Keratinocyte (primary cell): ENCODE results near the gene TRMT112. TPM values are rescaled to one million over a fixed set of nuclear protein-coding genes. Genes with fewer than 3 reads are reported as not detected.

Experiments
- DNase-seq: peaks from one replicate; pipeline ENCODE4 v3.0.0-alpha.2; 2011; ENCODE audit warnings: low read depth, missing footprints, low spot score
- FAIRE-seq: peaks from 2 replicates; lab custom pipeline; 2011; peaks lifted over from hg19 to GRCh38; lab: Jason Lieb, UNC
- H2AFZ ChIP-seq: 2 replicates; pipeline ENCODE4 v1.6.0; 2012; ENCODE audit warnings: low read length, control low read depth, inconsistent platforms; ENCODE audit not compliant: control insufficient read depth
- H3K27ac ChIP-seq: 2 replicates; pipeline ENCODE4 v1.5.1; 2011; ENCODE audit warnings: low read length; ENCODE audit not compliant: control insufficient read depth, insufficient read depth
- H3K27me3 ChIP-seq: 3 replicates; pipeline ENCODE4 v1.6.0; 2011; ENCODE audit warnings: low read length; ENCODE audit not compliant: control insufficient read depth, insufficient read depth; ENCODE audit errors: extremely low read depth
- H3K36me3 ChIP-seq, 2 experiments: 2 replicates in 1 of 2; 3 replicates in 1 of 2; pipeline ENCODE4 v1.5.1; 2011; ENCODE audit warnings: low read length in 2 of 2, mild to moderate bottlenecking in 1 of 2; ENCODE audit not compliant: control insufficient read depth in 2 of 2, insufficient read depth in 2 of 2; ENCODE audit errors: extremely low read depth in 1 of 2
- H3K4me1 ChIP-seq: 3 replicates; pipeline ENCODE4 v1.5.1; 2011; ENCODE audit warnings: low read length; ENCODE audit not compliant: control insufficient read depth, insufficient read depth; ENCODE audit errors: extremely low read depth
- H3K4me2 ChIP-seq: 3 replicates; pipeline ENCODE4 v1.6.0; 2011; ENCODE audit warnings: low read depth, low read length; ENCODE audit not compliant: control insufficient read depth, insufficient read depth; ENCODE audit errors: extremely low read depth
- H3K4me3 ChIP-seq, 3 experiments: fragments of 200-600 bp in 1 of 3; sonication (generic) in 1 of 3; 2 replicates in 2 of 3; 3 replicates in 1 of 3; pipeline ENCODE4 v1.5.1; 2011 to 2016; ENCODE audit warnings: low read length in 3 of 3, mild to moderate bottlenecking in 3 of 3, control low read depth in 2 of 3, inconsistent platforms in 1 of 3, low read depth in 1 of 3, mixed read lengths in 1 of 3, mixed run types in 1 of 3, moderate library complexity in 1 of 3; ENCODE audit not compliant: control insufficient read depth in 2 of 3, insufficient read depth in 2 of 3; ENCODE audit errors: extremely low read depth in 1 of 3
- H3K79me2 ChIP-seq: 2 replicates; pipeline ENCODE4 v1.6.0; 2012; ENCODE audit warnings: low read length; ENCODE audit not compliant: control insufficient read depth, insufficient read depth
- H3K9ac ChIP-seq: 3 replicates; pipeline ENCODE4 v1.6.0; 2011; ENCODE audit warnings: low read length; ENCODE audit not compliant: control insufficient read depth, insufficient read depth; ENCODE audit errors: extremely low read depth
- H3K9me1 ChIP-seq: 3 replicates; pipeline ENCODE4 v1.6.0; 2011; ENCODE audit warnings: low read length; ENCODE audit not compliant: control insufficient read depth, insufficient read depth; ENCODE audit errors: extremely low read depth
- H3K9me3 ChIP-seq: 2 replicates; pipeline ENCODE4 v1.5.1; 2012; ENCODE audit warnings: low read depth, low read length; ENCODE audit not compliant: control insufficient read depth
- H4K20me1 ChIP-seq: 3 replicates; pipeline ENCODE4 v1.6.0; 2011; ENCODE audit warnings: low read length; ENCODE audit not compliant: control insufficient read depth, insufficient read depth; ENCODE audit errors: extremely low read depth
- CTCF ChIP-seq, 3 experiments: IDR thresholded peaks in 1 of 3; conservative IDR thresholded peaks in 1 of 3; optimal IDR thresholded peaks in 1 of 3; 2 replicates in 2 of 3; 3 replicates in 1 of 3; pipeline versions ENCODE3 to v1.5.1; 2011; ENCODE audit warnings: low read length in 3 of 3, mild to moderate bottlenecking in 3 of 3, moderate library complexity in 2 of 3, control low read depth in 1 of 3, inconsistent platforms in 1 of 3; ENCODE audit not compliant: insufficient read depth in 2 of 3; ENCODE audit errors: extremely low read depth in 1 of 3
- EZH2 ChIP-seq: IDR thresholded peaks from one replicate; pipeline ENCODE4 v1.6.1; 2012; ENCODE audit warnings: inconsistent platforms, mild to moderate bottlenecking, low read length, moderate library complexity
- dilution Hi-C: fragments of 300-500 bp; cut with MboI; formaldehyde crosslinking; loops from one replicate; pipeline ENCODE4 v1.7.0; 2020; ENCODE audit warnings: low sequenced_read_pairs; ENCODE audit not compliant: extremely low pct_ligation_motif_present
- polyA plus RNA-seq, 5 experiments: library from polyadenylated mRNA; depleted of rRNA in 3 of 5; stranded (reverse) in 3 of 5; stranded (forward) in 1 of 5; unstranded in 1 of 5; fragments of >200 nt; gene quantifications; 1 replicate in 1 of 5; 2 replicates in 3 of 5; 3 replicates in 1 of 5; pipeline versions ENCODE4 v1.2.1 to v1.2.3, GENCODE V29; 2011 to 2012; ENCODE audit warnings: missing spikeins in 2 of 5, low read depth in 1 of 5, low replicate concordance in 1 of 5

Gene TRMT112
- polyA plus RNA-seq, 1 donor (not counting 4 experiments of a cell fraction or from before 2014, with no cell fraction given): 408 TPM

DNA sequence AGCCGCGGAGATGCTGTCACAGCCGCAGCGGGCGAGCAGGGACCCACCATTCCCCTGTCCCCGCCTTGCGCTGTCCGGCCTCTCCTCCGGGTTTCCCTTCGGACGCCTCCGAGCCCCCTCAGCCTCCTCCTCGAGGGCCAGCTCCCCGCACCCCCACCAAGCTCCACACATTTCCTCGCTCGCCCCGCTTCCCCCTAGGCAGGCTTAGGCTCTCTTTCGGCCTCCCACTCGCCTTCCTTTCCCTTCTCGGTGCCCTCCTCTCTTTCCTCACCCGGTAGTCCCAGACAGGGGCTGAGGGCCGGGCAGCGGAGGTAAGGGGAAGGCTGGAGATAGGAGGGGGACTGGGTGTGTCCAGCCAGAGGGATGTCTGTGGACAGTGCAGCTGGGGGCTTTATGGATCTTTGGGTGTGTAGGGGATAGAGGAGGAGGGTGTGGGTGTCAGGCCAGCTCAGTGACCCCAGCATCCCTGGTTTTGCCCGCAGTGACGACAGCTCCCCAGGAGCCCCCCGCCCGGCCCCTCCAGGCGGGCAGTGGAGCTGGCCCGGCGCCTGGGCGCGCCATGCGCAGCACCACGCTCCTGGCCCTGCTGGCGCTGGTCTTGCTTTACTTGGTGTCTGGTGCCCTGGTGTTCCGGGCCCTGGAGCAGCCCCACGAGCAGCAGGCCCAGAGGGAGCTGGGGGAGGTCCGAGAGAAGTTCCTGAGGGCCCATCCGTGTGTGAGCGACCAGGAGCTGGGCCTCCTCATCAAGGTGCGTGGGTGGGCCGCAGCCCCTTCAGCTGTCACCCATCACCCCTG lies 24.7 kb downstream of the TRMT112 start:
- dilution Hi-C loops: no loop called here
- peaks cover 46% of the 10 kb centered on the region for H3K27me3 ChIP-seq
- H3K4me1 ChIP-seq: peaks cover 6% of the 10 kb centered on the region
- H4K20me1 ChIP-seq: no peaks in the 10 kb centered on the region
- TF ChIP-seq CTCF (optimal IDR thresholded peaks at IDR 0.05 in 1 of 3, IDR thresholded peaks at IDR 0.05 in 1 of 3, conservative IDR thresholded peaks at IDR 0.05 in 1 of 3; ENCODE audit: extremely low read depth in 1 of 3, insufficient read depth in 2 of 3, low read length in 3 of 3) (no peak), EZH2 (peak; percentile 69)
- H2AFZ ChIP-seq: no peak overlapping the region
- peak overlapping the region; percentile 48 for H3K4me2 ChIP-seq
- H3K9me1 ChIP-seq: no peaks in the 10 kb centered on the region
- H3K9ac ChIP-seq: no peak overlapping the region
- H3K36me3 ChIP-seq: peaks cover 0 to 2% of the 10 kb centered on the region in 2 experiments
- DNase-seq: no peak
- no peaks in the 10 kb centered on the region for H3K79me2 ChIP-seq
- no peak for FAIRE-seq
- no peaks in the 10 kb centered on the region for H3K9me3 ChIP-seq
- peak overlapping the region; percentile 8 to 34 (median 25) for H3K4me3 ChIP-seq
- H3K27ac ChIP-seq: no peak overlapping the region

- TF ChIP-seq EZH2 (peak; percentile 73), CTCF (optimal IDR thresholded peaks at IDR 0.05 in 1 of 3, IDR thresholded peaks at IDR 0.05 in 1 of 3, conservative IDR thresholded peaks at IDR 0.05 in 1 of 3; ENCODE audit: extremely low read depth in 1 of 3, insufficient read depth in 2 of 3, low read length in 3 of 3) (no peak)
- H3K4me2 ChIP-seq: peak overlapping the region; percentile 48
- H3K4me1 ChIP-seq: peaks cover 6% of the 10 kb centered on the region
- peaks cover 0 to 4% of the 10 kb centered on the region in 2 experiments for H3K36me3 ChIP-seq
- H3K4me3 ChIP-seq: peak overlapping the region; percentile 8 to 34 (median 25)
- dilution Hi-C loops: no loop called here
- H3K9me3 ChIP-seq: no peaks in the 10 kb centered on the region
- no peak overlapping the region for H3K27ac ChIP-seq
- no peak for FAIRE-seq
- no peak overlapping the region for H3K9ac ChIP-seq
- H3K79me2 ChIP-seq: no peaks in the 10 kb centered on the region
- no peak overlapping the region for H2AFZ ChIP-seq
- H3K9me1 ChIP-seq: no peaks in the 10 kb centered on the region
- H3K27me3 ChIP-seq: peaks cover 39% of the 10 kb centered on the region
- DNase-seq: no peak
- no peaks in the 10 kb centered on the region for H4K20me1 ChIP-seq
These were observed 25.5 kb downstream of the TRMT112 start for GRCh38 chr11:64291752-64292459.
